Posterior cingulate gyrus (tissue), 11 donors: ENCODE measurements around the gene HS6ST3.

Source experiments
- DNase-seq, 10 donors: peaks; one replicate each; pipeline versions ENCODE4 v3.0.0 to v3.0.0-alpha.2; 2020 to 2021; ENCODE audit warnings: mixed read lengths in 3 of 10
- intact Hi-C: fragments of 100-400 bp; cut with DNase I; formaldehyde crosslinking; loops from one replicate; pipeline ENCODE4 v1.15.1; 2023

The HS6ST3 gene

DNA sequence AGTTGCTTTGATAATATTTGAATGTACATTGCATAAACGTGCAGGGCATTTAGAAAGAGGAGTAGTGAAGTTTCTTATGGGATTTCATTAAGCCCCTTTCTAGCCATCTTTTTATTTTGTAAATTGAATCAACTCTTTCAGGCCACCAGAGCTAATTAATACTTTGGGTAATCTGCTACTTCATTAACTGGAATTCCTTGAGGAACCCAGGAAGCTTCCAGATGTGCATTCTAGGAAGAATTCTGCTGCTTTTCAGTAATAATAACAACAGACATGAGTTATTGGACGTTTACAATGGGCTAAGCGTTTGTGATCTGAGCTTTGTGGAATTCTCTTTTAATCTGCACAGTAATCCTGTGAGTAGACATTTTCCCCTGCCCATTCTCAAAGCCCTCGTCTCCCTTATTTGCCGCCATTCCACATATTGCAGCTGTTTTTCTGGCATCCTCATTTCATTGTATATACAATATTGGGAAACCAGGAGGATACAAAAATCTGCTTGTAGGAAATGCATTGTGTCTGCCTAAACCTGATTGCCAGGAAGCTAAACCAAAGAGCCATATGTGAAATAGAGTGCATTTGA is 103.9 kb downstream of the HS6ST3 start:
- DNase-seq = no peak
- intact Hi-C loops = no loop called here

DNA sequence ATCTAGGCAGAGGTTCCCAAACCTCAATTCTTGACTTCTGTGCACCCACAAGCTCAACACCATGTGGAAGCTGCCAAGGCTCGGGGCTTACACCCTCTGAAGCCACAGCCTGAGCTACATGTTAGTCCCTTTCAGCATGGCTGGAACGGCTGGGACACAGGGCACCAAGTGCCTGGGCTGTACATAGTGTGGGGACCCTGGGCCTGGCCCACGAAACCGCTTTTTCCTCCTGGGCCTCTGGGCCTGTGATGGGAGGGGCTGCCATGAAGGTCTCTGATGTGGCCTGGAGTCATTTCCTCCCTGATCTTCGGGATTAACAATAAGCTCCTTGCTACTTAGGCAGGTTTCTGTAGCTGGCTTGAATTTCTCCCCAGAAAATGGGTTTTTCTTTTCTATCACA is 108.1 kb downstream of the HS6ST3 start:
- intact Hi-C loops = no loop called here
- no peak for DNase-seq

DNA sequence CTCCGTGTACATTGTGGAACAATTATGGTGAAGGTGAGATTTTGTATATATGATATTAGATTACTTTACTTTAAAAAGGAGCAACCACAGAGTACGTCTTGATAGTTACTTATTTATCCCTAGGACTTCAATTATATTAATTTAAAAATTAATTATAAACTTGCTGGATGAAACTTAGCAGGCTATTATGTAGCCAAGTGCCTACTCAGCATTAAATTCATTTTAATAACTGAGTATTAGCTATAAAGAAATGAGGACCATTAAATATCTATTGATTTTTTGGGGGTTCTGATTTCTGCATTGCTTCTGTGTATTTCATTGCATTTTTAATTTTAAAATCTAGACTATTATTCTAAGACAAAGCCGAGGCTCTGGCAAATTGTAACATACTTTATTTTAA is 109.4 kb downstream of the HS6ST3 start:
- intact Hi-C loops = no loop called here
- no peak for DNase-seq

DNA sequence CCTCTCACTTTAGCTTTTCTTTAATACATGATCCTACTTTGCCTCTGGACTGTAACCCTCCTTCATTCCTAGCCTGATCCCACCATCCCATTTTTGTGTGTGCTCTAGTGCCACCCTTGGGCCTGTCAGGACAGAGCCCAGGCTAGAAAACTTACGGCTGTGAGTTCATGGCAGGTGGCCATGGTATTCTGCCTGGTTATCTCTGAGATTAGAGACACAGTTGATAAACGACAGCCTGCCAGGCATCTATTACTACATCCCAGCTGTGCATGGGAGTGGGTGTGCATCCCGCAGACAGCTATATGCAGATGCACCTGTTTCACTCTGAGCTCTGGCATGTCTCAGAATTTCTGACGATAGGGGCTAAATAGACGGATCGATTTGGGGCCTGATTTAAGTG is 110.9 kb downstream of the HS6ST3 start:
- DNase-seq = no peak
- intact Hi-C loops = no loop called here

DNA sequence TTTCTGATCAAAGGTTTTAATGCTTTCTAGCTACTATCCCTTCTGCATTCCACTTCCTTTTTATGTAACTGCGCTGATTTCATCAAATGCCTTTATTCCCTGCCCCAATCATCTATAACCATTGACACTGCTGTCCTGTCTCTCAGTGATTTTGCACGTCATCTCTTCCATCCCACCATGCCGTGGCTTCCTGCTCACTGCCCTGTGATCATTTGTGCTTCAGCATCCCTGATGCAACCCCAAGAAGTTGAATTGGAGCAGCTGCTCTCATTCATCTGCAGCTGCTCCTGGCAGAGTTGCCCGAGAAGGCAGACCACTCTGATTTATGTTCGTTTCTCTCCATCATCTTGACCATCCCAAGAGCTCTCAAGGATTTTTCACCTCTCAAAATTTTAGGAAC is 112.4 kb downstream of the HS6ST3 start:
- no peak for DNase-seq
- intact Hi-C loops = no loop called here

DNA sequence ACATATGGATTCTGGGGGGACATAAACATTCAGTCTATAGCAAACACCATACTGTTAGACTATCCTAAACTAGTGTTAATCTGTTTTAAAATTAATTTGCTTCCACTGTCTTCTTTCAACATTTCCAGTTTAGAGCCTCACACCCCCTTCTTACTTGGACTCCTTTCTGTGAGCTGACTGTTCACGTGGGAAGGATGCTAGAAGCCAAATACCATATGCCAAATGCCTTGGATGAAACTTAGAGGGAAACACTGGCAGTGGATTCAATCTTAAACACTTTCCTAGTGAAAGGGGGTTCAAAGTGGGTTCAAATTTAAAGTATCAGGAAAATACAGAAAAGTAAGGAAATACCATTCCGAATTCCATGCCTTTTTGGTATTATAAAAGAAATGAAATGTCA is 113.6 kb downstream of the HS6ST3 start:
- intact Hi-C loops = no loop called here
- no peak for DNase-seq

DNA sequence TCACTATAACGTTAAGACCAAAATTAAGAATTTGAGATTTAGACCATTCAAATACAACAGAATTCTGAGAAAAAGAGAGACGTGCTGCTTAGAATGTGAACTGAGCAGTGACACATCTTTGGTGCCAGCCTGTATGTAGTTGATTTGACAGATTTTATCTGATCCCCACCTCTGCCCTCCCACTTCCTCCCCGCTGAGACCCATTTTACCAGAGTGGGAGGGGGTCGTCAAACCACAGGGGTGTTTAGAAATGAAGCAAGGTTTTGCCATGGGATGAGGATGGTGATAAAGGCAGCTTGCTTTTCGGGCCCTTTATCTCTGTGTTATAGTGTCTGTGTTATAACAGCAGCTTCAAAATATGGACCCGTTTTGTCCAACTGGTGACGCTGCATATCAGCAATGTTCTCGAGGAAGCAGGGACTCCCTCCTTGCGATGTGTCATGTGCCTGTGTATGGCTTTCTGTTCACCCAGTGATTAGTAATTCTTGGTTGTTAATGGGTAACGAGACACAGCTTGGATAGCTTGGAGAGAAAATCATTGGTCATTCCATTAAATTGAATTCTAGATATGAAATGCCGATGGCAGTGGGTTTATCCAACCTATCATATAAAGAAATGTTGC is 125.0 kb downstream of the HS6ST3 start:
- intact Hi-C loops = no loop called here
- DNase-seq = no peak

DNA sequence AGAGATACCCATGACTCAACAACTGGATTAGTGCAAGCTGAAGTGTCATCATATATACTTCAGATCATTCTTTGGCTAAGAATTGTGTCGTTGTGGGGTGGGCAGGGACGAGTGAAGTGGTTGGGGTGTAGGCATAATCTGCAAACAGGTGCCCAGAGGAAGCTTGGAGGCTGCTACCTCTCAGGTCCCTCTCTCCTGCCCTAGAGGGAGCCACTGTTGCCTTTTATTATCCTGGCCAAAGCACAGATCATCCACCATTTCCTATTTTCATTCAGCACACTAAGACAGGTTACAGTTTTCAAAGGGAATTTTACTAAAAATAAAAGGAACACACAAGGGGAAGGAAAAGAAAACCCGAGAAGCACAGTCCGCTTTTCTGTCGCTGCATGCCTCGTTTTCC is 126.6 kb downstream of the HS6ST3 start:
- no peak for DNase-seq
- intact Hi-C loops = no loop called here

DNA sequence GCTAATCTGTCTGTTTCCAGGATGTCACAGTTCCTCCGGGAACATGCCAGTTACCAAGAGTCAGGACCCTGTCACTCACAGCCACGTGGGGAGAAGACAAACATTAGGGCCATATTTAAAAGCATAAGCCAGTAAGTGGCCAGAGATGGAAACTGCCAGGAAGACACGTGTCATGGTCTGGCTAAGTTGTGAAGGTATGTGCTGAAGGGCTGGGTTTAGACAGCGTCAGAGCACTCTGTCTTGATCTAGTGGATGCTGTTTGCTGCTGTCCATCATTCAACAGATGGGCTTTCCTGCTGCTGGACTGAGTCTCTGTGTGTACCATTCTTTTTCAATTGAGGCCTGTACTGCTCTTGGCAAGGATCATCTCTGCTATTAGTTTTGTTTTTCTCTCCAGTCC is 128.6 kb downstream of the HS6ST3 start:
- DNase-seq = no peak
- intact Hi-C loops = no loop called here

DNA sequence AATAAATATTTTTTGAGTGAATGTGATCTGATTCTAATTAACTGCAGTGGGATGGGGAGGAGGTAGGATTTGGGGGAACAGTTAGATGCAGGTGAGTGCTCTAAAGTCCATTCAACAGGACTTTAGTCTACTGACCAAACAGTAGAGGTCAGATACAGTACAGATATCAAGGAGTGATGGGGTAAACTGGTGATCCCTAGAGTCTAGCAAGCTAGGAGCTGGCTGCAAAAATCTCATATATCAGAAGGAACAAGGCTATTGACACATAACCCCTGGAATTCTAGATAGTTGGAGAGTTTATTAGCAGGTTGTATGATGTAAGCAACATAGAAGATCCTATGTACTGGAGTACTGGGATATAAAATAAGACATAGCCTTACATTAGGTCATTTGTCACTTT is 131.6 kb downstream of the HS6ST3 start:
- DNase-seq = no peak
- intact Hi-C loops = no loop called here

DNA sequence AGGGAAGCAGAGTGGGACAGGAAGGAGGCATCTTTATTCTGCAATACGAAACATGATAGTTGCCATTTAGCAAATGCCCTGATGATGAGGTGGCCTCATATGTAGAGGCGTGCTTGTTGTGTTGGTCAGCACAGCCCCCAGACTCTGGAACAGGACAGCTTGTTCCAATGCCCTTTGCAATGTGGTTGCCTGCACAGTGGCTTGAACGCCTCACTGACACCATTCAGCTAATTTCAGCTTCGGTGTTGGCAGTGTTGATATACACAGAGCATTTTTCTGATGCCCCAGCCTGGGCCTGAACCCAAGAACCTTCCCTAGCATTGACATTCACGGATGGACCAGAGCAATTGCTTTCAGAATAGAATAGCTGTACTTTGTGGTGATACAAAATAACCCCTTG is 133.3 kb downstream of the HS6ST3 start:
- intact Hi-C loops = no loop called here
- DNase-seq = peak in 1 of 10 donors; percentile 64

DNA sequence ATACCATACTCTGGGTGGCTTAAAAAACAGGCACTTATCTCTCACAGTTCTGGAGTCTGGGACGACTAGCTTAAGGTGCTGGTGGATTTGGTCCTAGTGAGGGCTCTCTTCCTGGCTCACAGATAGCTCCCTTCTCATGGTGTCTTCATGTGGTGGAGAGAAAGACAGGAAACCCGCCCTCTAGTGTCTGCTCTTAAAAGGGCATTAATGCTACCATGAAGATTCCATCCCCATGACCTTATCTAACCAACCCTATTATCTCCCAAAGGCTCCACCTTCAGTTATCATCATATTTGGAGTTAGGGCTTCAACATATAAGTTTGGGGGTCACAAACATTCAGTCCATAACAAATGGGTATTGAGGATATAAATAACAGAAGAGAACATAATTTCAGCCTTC is 139.4 kb downstream of the HS6ST3 start:
- no peak for DNase-seq
- intact Hi-C loops = no loop called here

DNA sequence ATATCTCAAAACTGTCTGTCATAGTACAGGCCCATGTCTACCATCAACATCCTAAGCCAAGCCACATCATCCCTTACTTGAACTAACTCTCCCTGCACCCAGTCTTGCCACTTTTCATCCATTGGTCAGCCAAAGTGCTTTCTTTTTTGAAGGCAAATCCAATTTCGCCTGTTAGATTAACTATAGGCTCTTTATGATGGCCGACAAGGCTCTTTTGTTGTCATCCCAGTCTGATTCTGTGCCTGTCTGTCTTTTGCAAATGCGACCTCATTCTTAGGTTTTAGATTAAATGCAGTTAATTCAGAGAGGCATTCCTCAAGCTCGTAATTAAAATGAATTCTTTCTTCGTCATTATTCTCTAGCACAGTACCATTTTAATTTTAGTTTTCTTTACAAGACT is 148.3 kb downstream of the HS6ST3 start:
- DNase-seq = no peak
- intact Hi-C loops = no loop called here

DNA sequence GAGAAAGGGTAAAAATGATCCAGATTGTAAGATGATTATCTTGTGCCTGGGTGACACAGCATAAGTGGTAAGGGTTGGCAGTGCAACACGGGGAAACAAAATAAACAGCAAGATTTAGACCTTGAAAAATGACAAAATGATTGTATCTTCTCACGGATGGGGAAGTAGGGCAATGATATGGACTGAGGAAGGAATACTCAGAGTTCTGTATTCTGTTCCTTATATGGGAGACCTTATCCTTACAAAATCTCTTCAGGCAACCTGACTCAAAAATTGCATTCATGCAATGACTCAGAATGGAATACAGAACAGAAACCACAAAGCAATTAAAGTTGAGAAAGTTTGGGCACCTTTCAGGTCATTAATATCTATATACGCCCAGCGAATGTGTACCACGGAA is 149.0 kb downstream of the HS6ST3 start:
- DNase-seq = no peak
- intact Hi-C loops = no loop called here

DNA sequence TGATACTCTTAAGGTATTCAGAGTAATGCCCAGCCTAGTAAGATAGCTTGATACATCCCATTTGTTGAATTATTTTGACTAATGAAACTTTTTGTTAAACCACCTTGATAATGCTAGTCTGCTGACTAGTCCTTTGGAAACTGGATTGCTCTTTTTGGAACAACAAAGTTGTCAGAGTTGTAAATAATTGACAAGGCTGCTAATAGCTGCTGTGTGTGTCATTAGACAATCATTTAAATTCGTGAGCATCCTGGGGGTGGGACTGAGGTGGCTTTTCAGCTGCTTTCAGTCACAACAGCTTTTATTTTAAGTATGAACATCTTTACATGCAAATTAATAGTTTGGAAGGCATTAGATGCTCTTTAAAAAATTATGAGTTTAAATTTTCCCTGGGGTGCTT is 153.5 kb downstream of the HS6ST3 start:
- intact Hi-C loops = no loop called here

DNA sequence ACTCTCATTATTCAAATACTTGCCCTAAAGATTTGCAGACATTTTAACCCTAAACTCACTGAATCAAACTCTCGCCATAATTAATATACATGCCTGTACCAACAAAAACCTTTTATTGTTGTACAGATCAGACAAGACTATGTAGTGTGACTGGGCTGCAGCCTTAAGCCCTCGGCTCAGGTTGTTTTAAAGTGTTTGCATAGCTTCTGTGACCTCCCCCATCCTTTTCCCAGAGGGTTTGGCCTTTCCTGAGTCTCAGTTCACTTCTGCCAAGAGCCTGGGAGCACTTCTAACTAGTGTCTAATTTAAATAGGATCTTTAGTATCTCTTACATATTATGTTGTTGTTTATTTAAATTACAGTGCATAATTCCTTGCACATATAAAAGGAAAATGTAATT is 158.2 kb downstream of the HS6ST3 start:
- intact Hi-C loops = no loop called here
- DNase-seq = no peak

More for the DNA sequence above, 153.5 kb downstream of the HS6ST3 start:
- DNase-seq = no peak

DNA sequence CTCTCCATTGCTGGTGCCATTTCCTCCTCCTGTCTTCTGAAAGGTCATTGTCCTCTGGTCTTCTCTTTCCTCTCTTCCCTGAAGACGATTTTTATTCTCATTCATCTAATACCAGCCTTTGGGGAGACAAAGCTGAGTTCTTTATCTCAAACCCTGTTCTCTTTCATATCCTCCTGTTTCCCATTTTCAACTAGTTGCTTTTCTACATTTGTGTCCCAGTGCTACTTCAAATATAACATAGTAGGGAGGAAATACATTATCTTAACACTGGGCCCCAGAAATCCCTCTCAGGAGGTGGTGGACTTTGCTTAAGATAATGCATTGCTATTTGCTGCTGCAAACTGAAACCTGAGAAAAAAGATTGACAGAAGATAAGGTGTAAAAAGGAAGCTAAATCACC is 159.1 kb downstream of the HS6ST3 start:
- DNase-seq = no peak
- intact Hi-C loops = no loop called here

DNA sequence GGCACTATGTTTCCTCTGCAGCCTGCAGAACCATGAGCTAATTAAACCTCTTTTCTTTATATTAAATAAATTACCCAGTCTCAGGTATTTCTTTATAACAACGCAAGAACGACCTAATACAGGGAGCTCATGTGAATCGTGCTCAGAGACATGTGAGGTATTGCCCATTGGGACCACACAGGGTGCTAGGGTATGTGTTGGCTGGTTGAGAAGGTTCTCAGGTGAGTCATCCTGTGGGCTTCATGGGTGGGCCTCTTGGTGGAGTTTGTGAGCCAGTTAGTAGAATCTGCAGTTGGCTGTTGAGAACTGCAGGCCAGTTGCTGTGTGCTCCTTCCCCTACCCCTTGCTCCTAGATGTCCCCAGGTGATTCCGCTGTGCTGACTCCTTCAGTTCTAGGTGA is 163.0 kb downstream of the HS6ST3 start:
- DNase-seq = no peak
- intact Hi-C loops = no loop called here

DNA sequence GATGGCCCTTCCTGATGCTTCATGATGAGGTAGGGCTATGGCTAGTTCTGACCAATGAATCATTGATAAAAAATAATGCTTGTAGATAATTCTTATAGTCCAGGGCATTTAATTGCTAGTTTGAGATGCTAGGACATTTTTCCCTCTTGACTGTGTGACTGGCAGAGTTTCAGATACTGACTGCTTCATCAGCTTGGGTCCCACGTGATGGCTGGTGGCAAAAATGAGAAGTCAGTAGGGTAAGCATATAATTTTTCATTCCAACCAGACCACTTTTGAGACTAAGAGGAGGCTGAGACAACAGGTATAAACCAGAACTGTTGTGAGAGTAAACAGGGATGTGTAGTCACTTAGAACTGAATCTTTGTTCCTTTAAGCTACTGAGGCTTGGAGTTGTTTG is 183.3 kb downstream of the HS6ST3 start:
- intact Hi-C loops = no loop called here

DNA sequence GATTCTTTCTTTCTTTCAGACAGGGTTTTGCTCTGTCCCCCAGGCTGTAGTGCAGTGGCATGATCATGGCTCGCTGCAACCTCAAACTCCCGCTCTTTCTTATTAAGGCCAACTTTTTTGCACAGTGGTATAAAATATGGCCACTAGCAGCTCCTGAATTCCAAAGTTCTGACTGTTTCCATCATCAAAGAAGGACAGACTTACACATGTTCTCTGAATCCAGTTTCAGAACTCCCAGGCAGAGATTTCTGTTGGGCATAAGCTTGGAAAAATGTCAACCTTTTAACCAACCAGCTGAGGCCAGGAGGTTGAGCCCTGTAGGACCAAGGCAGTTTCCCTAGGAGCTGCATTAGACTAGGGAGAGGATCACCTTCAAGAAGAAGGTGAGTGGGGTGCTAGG is 184.1 kb downstream of the HS6ST3 start:
- DNase-seq = no peak
- intact Hi-C loops = no loop called here

More for the DNA sequence above, 183.3 kb downstream of the HS6ST3 start:
- no peak for DNase-seq

DNA sequence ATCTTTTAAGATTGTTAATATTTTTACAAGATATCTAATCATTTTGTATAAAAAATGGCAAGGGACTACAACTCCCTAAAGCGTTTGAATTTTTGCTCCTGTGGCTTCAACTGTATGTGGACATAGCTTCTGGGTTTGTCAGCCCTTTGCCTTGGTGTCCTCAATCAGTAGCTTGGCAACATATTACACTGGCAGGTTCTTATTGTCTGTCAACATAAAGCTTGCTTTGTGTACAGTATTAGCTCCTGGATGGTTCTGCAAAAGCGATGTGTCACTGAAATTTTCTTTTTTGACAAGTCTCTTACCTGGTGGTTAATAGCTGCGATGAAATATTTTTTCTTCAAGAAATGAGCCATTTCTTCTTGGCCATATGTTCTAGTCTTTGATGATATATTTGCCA is 190.0 kb downstream of the HS6ST3 start:
- intact Hi-C loops = no loop called here

DNA sequence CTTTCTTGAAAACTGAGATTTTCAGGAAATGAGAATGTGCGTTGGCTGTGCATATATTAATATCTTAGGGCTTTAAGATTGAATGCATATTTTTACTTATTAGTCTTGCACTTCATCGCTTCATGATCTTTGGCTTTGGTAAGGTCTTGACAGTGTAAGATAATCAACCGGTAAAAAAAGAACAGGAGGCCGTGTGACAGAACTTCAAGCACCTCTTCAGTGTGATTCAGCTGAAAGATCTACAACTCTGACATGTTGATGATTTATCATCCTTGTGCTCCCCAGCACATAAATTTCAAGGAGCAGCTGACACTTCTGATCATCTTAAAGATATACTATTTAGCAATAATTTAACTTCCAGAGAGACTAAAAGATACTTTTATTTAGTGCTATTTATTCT is 195.1 kb downstream of the HS6ST3 start:
- intact Hi-C loops = no loop called here
- DNase-seq = no peak

More for the DNA sequence above, 190.0 kb downstream of the HS6ST3 start:
- DNase-seq = no peak

DNA sequence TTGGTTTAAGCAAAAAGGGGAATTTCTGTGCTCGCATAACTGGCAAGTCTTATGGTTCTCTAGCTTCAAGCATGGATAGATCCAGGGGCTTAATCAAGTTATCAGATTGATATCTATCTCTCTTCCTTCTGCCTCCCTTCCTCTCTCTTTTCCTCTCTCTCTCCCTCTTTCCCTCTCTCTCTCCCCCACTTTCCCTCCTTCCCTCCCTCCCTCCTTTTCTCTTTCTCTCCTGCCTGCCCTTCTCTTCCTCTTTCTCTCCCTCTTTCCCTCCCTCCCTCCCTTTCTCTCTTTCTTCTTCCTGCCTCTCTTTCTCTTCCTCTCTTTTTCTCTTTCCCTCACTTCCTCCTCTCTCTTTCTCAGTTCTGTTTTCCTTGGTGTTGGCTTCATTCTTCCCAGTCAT is 195.8 kb downstream of the HS6ST3 start:
- intact Hi-C loops = no loop called here
- DNase-seq = no peak
